Stimulated activated CD8-positive, alpha-beta memory T cell treated with anti-CD3 and anti-CD28 coated beads, Interleukin-7, amount 100 ng/mL, for 24 hours (primary cell): ENCODE results near the gene CMKLR1.

ENCODE experiments used
- DNase-seq: peaks from one replicate; pipeline ENCODE4 v3.0.0-alpha.2; 2020; ENCODE audit warnings: low read depth

Gene CMKLR1

GRCh38 chr12:108260969-108261368 lies 78.1 kb downstream of the CMKLR1 start:
- DNase-seq: no peak

DNA sequence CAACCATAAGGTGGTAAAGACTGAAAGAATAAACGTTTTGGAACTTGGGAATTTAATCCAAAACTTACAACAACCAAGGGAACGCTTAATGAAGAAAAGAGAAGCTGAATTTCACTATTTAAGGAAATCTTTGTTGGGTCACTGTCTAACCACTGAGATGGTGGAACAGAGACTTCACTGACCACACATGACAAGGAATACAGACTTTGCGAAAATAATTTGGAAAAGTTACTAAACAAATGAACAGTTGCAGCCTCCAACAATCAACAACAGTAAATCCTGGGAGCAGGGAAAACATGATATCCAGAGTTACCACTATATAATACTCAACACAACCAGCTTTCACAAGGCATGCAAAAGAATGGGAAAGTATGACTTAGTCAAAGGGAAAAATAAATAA lies 79.1 kb downstream of the CMKLR1 start:
- DNase-seq: no peak

DNA sequence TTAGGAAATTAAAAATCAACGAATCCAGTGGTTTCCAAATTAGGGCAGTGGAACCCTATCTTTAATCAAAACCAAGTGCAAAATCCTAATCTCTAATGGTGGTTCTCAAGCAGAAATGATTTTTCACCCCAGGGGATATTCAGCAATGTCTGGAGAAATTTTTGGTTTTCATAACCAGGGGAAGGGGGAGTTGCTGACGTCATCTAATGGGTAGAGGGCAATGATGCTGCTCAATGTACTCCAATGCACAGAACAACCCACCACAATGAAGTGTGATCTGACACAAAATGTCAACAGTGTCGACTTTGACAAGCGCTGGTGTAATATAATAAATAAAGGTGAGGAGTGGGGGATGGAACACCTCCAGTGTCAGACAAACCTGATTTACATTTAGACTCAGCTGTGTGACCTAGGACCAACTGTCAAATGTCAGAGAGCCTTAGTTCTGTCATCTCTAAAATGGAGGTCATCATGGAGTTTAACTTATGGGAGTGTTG lies 81.5 kb downstream of the CMKLR1 start:
- no peak for DNase-seq

DNA sequence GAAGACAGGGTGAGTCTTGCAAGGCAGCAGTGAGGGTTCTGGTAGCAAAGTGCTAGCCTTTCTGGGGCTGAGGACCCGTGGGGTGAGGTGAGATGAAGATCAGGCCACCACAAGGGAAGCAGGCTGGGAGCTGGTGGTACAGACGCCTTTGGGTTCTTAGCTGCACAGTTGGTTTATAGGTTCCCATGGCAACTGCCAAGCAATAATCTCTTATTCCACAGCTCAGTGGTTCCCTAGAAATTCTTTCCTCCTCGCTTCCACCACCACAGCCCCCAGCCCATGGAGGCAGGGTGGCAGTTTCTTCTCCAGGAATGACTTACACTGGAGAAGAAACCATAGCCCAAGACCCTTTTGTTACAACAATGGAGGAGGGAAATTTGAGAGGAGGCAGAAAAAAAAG lies 82.1 kb downstream of the CMKLR1 start:
- DNase-seq: no peak

DNA sequence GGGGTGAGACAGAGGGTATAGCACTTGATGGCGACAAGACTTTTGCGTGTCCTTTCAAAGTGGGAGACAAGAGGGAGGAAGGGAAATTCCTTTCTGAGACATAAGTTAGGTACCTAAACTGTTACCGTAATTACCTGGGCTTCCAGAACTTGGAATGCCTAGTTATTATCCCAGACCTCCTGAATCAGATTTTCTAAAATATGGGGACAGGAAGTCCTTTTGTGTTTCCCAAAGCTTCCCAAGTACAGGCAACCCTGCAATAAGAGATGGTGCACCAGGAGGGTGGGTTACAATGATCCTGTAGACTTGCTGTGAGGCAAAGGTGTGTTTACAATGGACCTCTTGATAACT lies 83.9 kb downstream of the CMKLR1 start:
- DNase-seq: no peak

GRCh38 chr12:108254517-108255251 lies 84.4 kb downstream of the CMKLR1 start:
- DNase-seq: no peak

- DNase-seq: no peak
Measured at GRCh38 chr12:108254030-108254429, 85.1 kb downstream of the CMKLR1 start.

DNA sequence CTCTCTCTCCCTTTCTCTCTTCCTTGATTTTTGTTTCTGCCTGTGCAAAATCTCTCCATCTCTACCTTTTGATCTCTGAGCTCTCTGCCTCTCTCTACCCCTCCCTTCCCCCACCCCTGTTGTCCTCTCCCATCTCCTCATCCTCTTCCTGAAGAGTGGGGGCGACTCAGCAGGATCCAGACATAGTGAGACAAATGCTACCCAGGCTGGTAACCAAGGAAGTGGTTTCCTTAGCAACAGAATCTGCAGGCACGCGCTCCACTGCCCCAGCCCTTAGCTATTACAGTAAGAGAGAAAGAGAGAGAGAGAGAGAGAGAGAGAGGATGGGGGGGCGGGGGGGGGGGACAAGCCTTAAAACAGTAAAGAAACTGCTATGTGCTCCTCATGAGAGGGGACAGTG lies 85.6 kb downstream of the CMKLR1 start:
- no peak for DNase-seq

GRCh38 chr12:108252523-108252922 lies 86.6 kb downstream of the CMKLR1 start:
- DNase-seq: no peak

- no peak for DNase-seq
Measured at GRCh38 chr12:108248011-108248410, 91.1 kb downstream of the CMKLR1 start.

- DNase-seq: no peak
Measured at GRCh38 chr12:108247130-108247529, 92.0 kb downstream of the CMKLR1 start.

- DNase-seq: no peak
Measured at GRCh38 chr12:108241986-108242703, 97.0 kb downstream of the CMKLR1 start.

DNA sequence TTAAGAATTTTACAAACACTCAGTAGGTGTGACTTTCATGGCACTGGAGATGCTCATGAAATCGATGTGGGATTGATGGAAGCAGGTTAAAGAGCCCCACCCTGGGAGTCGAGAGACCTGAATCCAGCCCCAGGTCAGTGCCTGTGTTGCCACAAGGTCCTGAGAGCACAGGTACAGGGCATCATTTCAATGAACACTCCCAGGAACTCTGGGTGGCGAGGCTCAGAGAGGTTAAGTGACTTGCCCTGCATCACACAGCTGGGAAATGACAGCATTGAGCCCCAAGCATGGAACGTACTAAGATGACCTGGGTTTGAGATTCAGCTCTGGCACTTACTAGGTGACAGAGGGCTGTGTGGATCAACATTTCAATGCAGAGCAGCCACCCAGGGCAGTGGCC lies 98.2 kb downstream of the CMKLR1 start:
- no peak for DNase-seq

DNA sequence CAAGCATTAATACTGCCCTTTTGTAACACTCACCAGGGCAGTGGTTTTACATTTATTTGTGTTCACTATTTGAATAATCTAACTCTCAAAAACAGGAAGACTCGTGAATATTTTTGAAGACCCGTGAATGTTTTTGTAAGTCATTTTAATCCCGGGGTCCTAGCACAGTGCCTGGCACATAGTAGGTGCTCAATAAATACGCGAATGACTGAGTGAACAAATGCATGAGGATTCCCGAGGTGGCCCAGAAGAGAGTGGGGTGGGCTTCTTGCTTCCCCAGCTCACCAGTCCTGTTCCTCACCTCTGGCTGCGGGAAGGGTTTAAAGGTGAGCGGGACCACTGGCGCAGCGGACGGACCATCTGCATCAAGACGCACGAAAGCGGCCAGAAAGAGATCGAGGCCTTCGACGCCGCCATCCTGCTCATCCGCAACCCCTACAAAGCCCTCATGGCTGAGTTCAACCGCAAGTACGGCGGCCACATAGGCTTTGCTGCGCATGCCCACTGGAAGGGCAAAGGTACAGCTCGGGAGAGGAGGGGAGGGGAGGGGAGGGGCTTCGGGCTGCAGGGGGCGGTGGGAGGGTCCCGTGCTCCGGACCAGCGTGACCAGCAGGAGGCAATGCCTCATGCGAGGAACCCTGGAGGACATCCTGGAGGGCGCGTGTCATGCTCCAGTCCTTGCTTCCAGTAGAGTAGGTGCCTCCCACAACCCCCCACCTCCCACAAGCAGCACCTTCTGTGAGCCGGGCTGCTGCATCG lies 98.9 kb downstream of the CMKLR1 start:
- DNase-seq: no peak

- no peak for DNase-seq
Measured at GRCh38 chr12:108239378-108239777, 99.7 kb downstream of the CMKLR1 start.

DNA sequence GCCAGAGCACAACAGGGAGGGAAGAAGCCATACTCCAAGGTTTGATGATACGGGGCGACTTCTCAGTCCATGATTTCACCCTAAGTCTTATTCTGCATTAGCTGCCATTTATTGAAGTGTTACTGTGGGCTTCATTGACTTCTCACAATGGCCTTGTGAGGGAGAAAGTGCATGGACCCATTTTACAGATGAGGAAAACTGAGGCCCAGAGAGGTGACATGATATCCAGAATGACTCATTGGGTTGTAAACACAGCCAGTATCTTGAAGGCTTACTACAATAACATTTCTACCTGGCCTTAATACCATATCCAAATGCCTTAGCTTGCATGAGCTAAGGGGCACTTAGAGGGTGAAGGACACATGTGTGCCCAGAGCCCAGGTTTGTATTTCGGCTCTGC lies 100.6 kb downstream of the CMKLR1 start:
- no peak for DNase-seq
